Measurements from ENCODE around the gene MORN5. TPM values are rescaled to one million over a fixed set of nuclear protein-coding genes. Genes with fewer than 3 reads are reported as not detected.

The MORN5 gene
- total and polyA plus RNA-seq, 2 donors (not counting 1 experiment from before 2014, with no cell fraction given): not detected

- WGBS (ENCODE audit: insufficient coverage): 34% methylated on average over 13 of the region's 13 CpGs
- Mint-ChIP-seq H3K27ac (no peak overlapping the region), H3K4me1 (peaks cover 13% of the 10 kb centered on the region), H3K27me3 (peaks cover 44% of the 10 kb centered on the region), H3K4me3 (no peak overlapping the region), H3K9me3 (ENCODE audit: insufficient read depth) (no peaks in the 10 kb centered on the region)
- peak; percentile 62 for ATAC-seq (ENCODE audit: low read depth)
- Histone ChIP-seq H2AFZ (ENCODE audit: insufficient read depth, low read depth, low read length, poor library complexity, severe bottlenecking) (peak overlapping the region; percentile 1), H4K20me1 (ENCODE audit: control insufficient read depth, insufficient read depth, low read length, poor library complexity, severe bottlenecking) (no peaks in the 10 kb centered on the region), H3K9ac (ENCODE audit: low read length) (no peak overlapping the region), H3K27me3 (replicated peaks in 1 of 4; ENCODE audit: control extremely low read depth in 1 of 4, control insufficient read depth in 3 of 4, insufficient read depth in 4 of 4, low read length in 3 of 4) (peaks cover 0 to 37% (median 21%) of the 10 kb centered on the region in 4 experiments), H3K36me3 (replicated peaks in 1 of 2; ENCODE audit: control extremely low read depth in 1 of 2, control insufficient read depth in 1 of 2, extremely low read depth in 1 of 2, insufficient read depth in 2 of 2, low read length in 1 of 2) (no peaks in the 10 kb centered on the region), H3K9me3 (ENCODE audit: control extremely low read depth in 1 of 3, control insufficient read depth in 2 of 3, insufficient read depth in 1 of 3, low read length in 2 of 3) (peaks cover 0 to 6% (median 0%) of the 10 kb centered on the region in 3 donors), H3K79me2 (ENCODE audit: control insufficient read depth, insufficient read depth, low read length) (no peaks in the 10 kb centered on the region), H3K4me3 (ENCODE audit: control extremely low read depth in 1 of 5, extremely low read depth in 1 of 5, insufficient read depth in 1 of 5, low read depth in 2 of 5, low read length in 4 of 5) (no peak overlapping the region), H3K4me1 (ENCODE audit: control insufficient read depth in 2 of 2, insufficient read depth in 2 of 2, low read length in 2 of 2) (peaks cover 17 to 26% of the 10 kb centered on the region in 2 donors), H3K4me2 (replicated peaks; ENCODE audit: low read depth, low read length, poor library complexity, severe bottlenecking) (no peak overlapping the region), H3K27ac (ENCODE audit: low read length in 2 of 2) (no peak overlapping the region)
- intact Hi-C loops (cut with micrococcal nuclease): loop anchor here (1.0 to 10.0 kb wide), 2 partner anchors 24 to 1262 kb away; no protein-coding TSS in a partner anchor
- DNase-seq: peak; percentile 75
- CTCF ChIA-PET: interaction anchor here (0.6 to 15.1 kb wide), 21 partner anchors 9 to 688 kb away, joined by 3 to 323 read pairs (median 4); partner anchors contain the start of genes MRRF and RBM18
- TF ChIP-seq CTCF (IDR thresholded peaks at IDR 0.05) (peak; percentile 86), EZH2 (IDR thresholded peaks at IDR 0.05; ENCODE audit: borderline replicate concordance, insufficient read depth, low read depth, low read length, poor library complexity, severe bottlenecking) (no peak)
- POLR2A ChIA-PET: no interaction called here
Measured at GRCh38 chr9:122122903-122123632, 36.6 kb upstream of the MORN5 start.

- intact Hi-C loops (cut with micrococcal nuclease): loop anchor here (10.0 kb wide), 1 partner anchor 1261 kb away; no protein-coding TSS in a partner anchor
- peaks cover 0 to 6% (median 0%) of the 10 kb centered on the region in 3 donors for H3K9me3 ChIP-seq (ENCODE audit: control extremely low read depth in 1 of 3, control insufficient read depth in 2 of 3, insufficient read depth in 1 of 3, low read length in 2 of 3)
- TF ChIP-seq CTCF (IDR thresholded peaks at IDR 0.05) (no peak), EZH2 (IDR thresholded peaks at IDR 0.05; ENCODE audit: borderline replicate concordance, insufficient read depth, low read depth, low read length, poor library complexity, severe bottlenecking) (no peak)
- no peak for ATAC-seq (ENCODE audit: low read depth)
- no peak overlapping the region for H3K27ac Mint-ChIP-seq
- H3K27ac ChIP-seq (ENCODE audit: low read length in 2 of 2): no peak overlapping the region
- no peak overlapping the region for H3K4me3 ChIP-seq (ENCODE audit: control extremely low read depth in 1 of 5, extremely low read depth in 1 of 5, insufficient read depth in 1 of 5, low read depth in 2 of 5, low read length in 4 of 5)
- no peaks in the 10 kb centered on the region for H3K79me2 ChIP-seq (ENCODE audit: control insufficient read depth, insufficient read depth, low read length)
- peaks cover 17 to 26% of the 10 kb centered on the region in 2 donors for H3K4me1 ChIP-seq (ENCODE audit: control insufficient read depth in 2 of 2, insufficient read depth in 2 of 2, low read length in 2 of 2)
- POLR2A ChIA-PET: interaction anchor here (1.8 kb wide), 1 partner anchor 227 kb away, joined by 5 read pairs; no protein-coding TSS in a partner anchor
- DNase-seq: no peak
- H3K36me3 ChIP-seq (replicated peaks in 1 of 2; ENCODE audit: control extremely low read depth in 1 of 2, control insufficient read depth in 1 of 2, extremely low read depth in 1 of 2, insufficient read depth in 2 of 2, low read length in 1 of 2): no peaks in the 10 kb centered on the region
- peaks cover 49% of the 10 kb centered on the region for H3K27me3 Mint-ChIP-seq
- no peak overlapping the region for H3K9ac ChIP-seq (ENCODE audit: low read length)
- no peak overlapping the region for H2AFZ ChIP-seq (ENCODE audit: insufficient read depth, low read depth, low read length, poor library complexity, severe bottlenecking)
- H3K4me2 ChIP-seq (replicated peaks; ENCODE audit: low read depth, low read length, poor library complexity, severe bottlenecking): no peak overlapping the region
- H3K4me1 Mint-ChIP-seq: peaks cover 13% of the 10 kb centered on the region
- H3K27me3 ChIP-seq (replicated peaks in 1 of 4; ENCODE audit: control extremely low read depth in 1 of 4, control insufficient read depth in 3 of 4, insufficient read depth in 4 of 4, low read length in 3 of 4): peaks cover 0 to 40% (median 22%) of the 10 kb centered on the region in 4 experiments
- WGBS (ENCODE audit: insufficient coverage): no CpG with 5 or more reads among the region's 1 CpG
- no peak overlapping the region for H3K4me3 Mint-ChIP-seq
- H4K20me1 ChIP-seq (ENCODE audit: control insufficient read depth, insufficient read depth, low read length, poor library complexity, severe bottlenecking): no peaks in the 10 kb centered on the region
- H3K9me3 Mint-ChIP-seq (ENCODE audit: insufficient read depth): no peaks in the 10 kb centered on the region
- CTCF ChIA-PET: interaction anchor here (0.9 to 15.1 kb wide), 19 partner anchors 8 to 687 kb away, joined by 3 to 323 read pairs (median 8); no protein-coding TSS in a partner anchor
Measured at GRCh38 chr9:122124048-122124447, 35.7 kb upstream of the MORN5 start.
